HepG2 (cell line): ENCODE results near the gene ELFN1.

Experiments used
- CHD2 ChIP-seq: IDR thresholded peaks from 2 replicates; pipeline ENCODE4 v1.6.1; 2011; ENCODE audit warnings: low read depth, low read length, improper control_type of control experiment
- MIXL1 ChIP-seq: IDR thresholded peaks from 2 replicates; pipeline ENCODE4 v1.6.1; 2016
- NR2C2 ChIP-seq: sonication (generic); formaldehyde crosslinking; IDR thresholded peaks from 2 replicates; pipeline ENCODE4 v1.4.0; 2020; ENCODE audit warnings: missing genetic modification reagents, mild to moderate bottlenecking, moderate library complexity, borderline replicate concordance
- POLR2A ChIP-seq, 2 experiments: IDR thresholded peaks; 2 replicates each; pipeline ENCODE4 v1.6.1; 2011; ENCODE audit warnings: low read depth in 2 of 2, low read length in 2 of 2, mild to moderate bottlenecking in 1 of 2, moderate library complexity in 1 of 2; ENCODE audit not compliant: insufficient read depth in 1 of 2
- RORA ChIP-seq: sonication (generic); formaldehyde crosslinking; IDR thresholded peaks from 2 replicates; pipeline ENCODE4 v1.5.0; 2020; ENCODE audit warnings: mild to moderate bottlenecking, missing genetic modification reagents, moderate library complexity
- SMAD1 ChIP-seq: sonication (generic); formaldehyde crosslinking; IDR thresholded peaks from 2 replicates; pipeline ENCODE4 v1.4.0; 2020; ENCODE audit warnings: missing genetic modification reagents, low read depth, mild to moderate bottlenecking, borderline replicate concordance
- ZBED4 ChIP-seq: sonication (generic); formaldehyde crosslinking; IDR thresholded peaks from 2 replicates; pipeline ENCODE4 v1.4.0; 2020; ENCODE audit warnings: missing genetic modification reagents, borderline replicate concordance
- ZFP1 ChIP-seq: IDR thresholded peaks from 2 replicates; pipeline ENCODE4 v1.6.1; 2016

DNA sequence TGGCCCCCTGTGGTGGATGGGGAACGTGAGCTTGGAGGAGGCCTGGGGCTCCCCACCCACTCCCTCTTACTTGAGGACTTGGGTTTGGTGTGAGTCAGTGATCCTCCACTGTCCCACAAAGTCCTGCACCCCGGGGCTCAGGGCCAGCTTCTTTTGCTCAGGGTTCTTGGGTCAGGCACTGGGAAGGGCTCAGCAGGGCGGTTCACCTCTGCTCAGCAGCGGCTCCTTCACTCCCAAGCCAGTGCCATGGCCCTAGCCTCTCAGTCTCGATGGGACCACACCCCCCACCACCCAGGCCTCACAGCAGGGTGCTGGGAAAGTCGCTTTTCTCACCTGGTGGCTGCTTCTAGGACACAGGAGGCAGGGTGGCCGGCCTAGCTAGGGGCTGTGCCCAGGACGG is 59.1 kb downstream of the ELFN1 start:
- no peak for TF ChIP-seq SMAD1 (CRISPR knock-in tag)
- no peak for TF ChIP-seq POLR2A (IDR thresholded peaks at IDR 0.05; ENCODE audit: insufficient read depth in 1 of 2, low read depth in 2 of 2, low read length in 2 of 2)
- TF ChIP-seq MIXL1 (CRISPR knock-in tag), result no peak
- TF ChIP-seq CHD2, result no peak
- TF ChIP-seq RORA (CRISPR knock-in tag), result no peak
- TF ChIP-seq ZFP1, result no peak
- TF ChIP-seq NR2C2 (CRISPR knock-in tag), result no peak
- TF ChIP-seq ZBED4 (CRISPR knock-in tag), result no peak
